Right lobe of liver (tissue), 4 donors: ENCODE data around the gene DBR1.

Source experiments
- POLR2A ChIP-seq: fragments of 450-650 bp; IDR thresholded peaks from one replicate; pipeline ENCODE4 v1.6.1; 2017; ENCODE audit warnings: antibody characterized with exemption, mild to moderate bottlenecking
- TF ChIP-seq, protein P1 (sequence below), 4 donors: fragments of 200-600 bp in 3 of 4; fragments of 450-650 bp in 1 of 4; IDR thresholded peaks; one replicate each; pipeline versions ENCODE4 v1.5.1 to v1.8.0; 2016 to 2022; ENCODE audit warnings: antibody characterized with exemption in 4 of 4, mild to moderate bottlenecking in 2 of 4
- donor health status: DM: no; HTN: no; CAD: no.
- donor health status: DM: no; HTN: no; CAD: no.
- donor health status: DM: no; HTN: yes; CAD: no.

GRCh38 chr3:138222942-138223287, 48.2 kb upstream of the DBR1 start:
- TF ChIP-seq, protein P1, sequence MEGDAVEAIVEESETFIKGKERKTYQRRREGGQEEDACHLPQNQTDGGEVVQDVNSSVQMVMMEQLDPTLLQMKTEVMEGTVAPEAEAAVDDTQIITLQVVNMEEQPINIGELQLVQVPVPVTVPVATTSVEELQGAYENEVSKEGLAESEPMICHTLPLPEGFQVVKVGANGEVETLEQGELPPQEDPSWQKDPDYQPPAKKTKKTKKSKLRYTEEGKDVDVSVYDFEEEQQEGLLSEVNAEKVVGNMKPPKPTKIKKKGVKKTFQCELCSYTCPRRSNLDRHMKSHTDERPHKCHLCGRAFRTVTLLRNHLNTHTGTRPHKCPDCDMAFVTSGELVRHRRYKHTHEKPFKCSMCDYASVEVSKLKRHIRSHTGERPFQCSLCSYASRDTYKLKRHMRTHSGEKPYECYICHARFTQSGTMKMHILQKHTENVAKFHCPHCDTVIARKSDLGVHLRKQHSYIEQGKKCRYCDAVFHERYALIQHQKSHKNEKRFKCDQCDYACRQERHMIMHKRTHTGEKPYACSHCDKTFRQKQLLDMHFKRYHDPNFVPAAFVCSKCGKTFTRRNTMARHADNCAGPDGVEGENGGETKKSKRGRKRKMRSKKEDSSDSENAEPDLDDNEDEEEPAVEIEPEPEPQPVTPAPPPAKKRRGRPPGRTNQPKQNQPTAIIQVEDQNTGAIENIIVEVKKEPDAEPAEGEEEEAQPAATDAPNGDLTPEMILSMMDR (IDR thresholded peaks at IDR 0.05), result no peak
- no peak for TF ChIP-seq POLR2A
